HEK293 (cell line): ENCODE data around the gene LGR5.

Experiments
- ZNF16 ChIP-seq: fragments of 450-650 bp; formaldehyde crosslinking; IDR thresholded peaks from 2 replicates; pipeline ENCODE4 v1.5.1; 2016; ENCODE audit warnings: low read depth, missing biosample characterization, missing genetic modification characterization
- ZNF175 ChIP-seq: fragments of 450-650 bp; formaldehyde crosslinking; IDR thresholded peaks from 2 replicates; pipeline ENCODE4 v1.5.1; 2016; ENCODE audit warnings: missing biosample characterization, missing genetic modification characterization
- ZNF184 ChIP-seq: fragments of 450-650 bp; IDR thresholded peaks from 2 replicates; pipeline ENCODE4 v1.5.1; 2018; ENCODE audit warnings: missing biosample characterization, mild to moderate bottlenecking, missing genetic modification characterization
- ZNF223 ChIP-seq: fragments of 450-650 bp; formaldehyde crosslinking; IDR thresholded peaks from 2 replicates; pipeline ENCODE4 v1.5.1; 2016; ENCODE audit warnings: missing biosample characterization, missing genetic modification characterization
- ZNF350 ChIP-seq: fragments of 450-650 bp; formaldehyde crosslinking; IDR thresholded peaks from 2 replicates; pipeline ENCODE4 v1.5.0; 2017; ENCODE audit warnings: missing biosample characterization, mild to moderate bottlenecking, missing genetic modification characterization
- ZNF510 ChIP-seq: fragments of 450-650 bp; formaldehyde crosslinking; IDR thresholded peaks from 2 replicates; pipeline ENCODE4 v1.5.1; 2018; ENCODE audit warnings: mild to moderate bottlenecking, missing genetic modification characterization, missing biosample characterization; ENCODE audit not compliant: insufficient replicate concordance
- ZNF544 ChIP-seq: fragments of 450-650 bp; formaldehyde crosslinking; IDR thresholded peaks from 2 replicates; pipeline ENCODE4 v1.5.0; 2017; ENCODE audit warnings: missing biosample characterization, missing genetic modification characterization
- ZNF549 ChIP-seq: fragments of 450-650 bp; IDR thresholded peaks from 2 replicates; pipeline ENCODE4 v1.5.1; 2018; ENCODE audit warnings: missing biosample characterization, missing genetic modification characterization, mild to moderate bottlenecking, inconsistent platforms, moderate library complexity
- ZNF596 ChIP-seq: fragments of 450-650 bp; IDR thresholded peaks from 2 replicates; pipeline ENCODE4 v1.5.0; 2018; ENCODE audit warnings: missing biosample characterization, mild to moderate bottlenecking, missing genetic modification characterization, moderate library complexity
- ZNF623 ChIP-seq: fragments of 450-650 bp; formaldehyde crosslinking; IDR thresholded peaks from 2 replicates; pipeline ENCODE4 v1.5.1; 2016; ENCODE audit warnings: missing biosample characterization, missing genetic modification characterization
- ZNF677 ChIP-seq: fragments of 450-650 bp; IDR thresholded peaks from 2 replicates; pipeline ENCODE4 v1.5.0; 2018; ENCODE audit warnings: missing biosample characterization, mild to moderate bottlenecking, missing genetic modification characterization, moderate library complexity
- ZNF76 ChIP-seq: fragments of 450-650 bp; formaldehyde crosslinking; IDR thresholded peaks from 2 replicates; pipeline ENCODE4; 2016; ENCODE audit warnings: low read depth, missing biosample characterization, missing genetic modification characterization, borderline replicate concordance
- TF ChIP-seq, protein P1 (sequence below): fragments of 450-650 bp; formaldehyde crosslinking; IDR thresholded peaks from 2 replicates; pipeline ENCODE4 v1.5.1; 2016; ENCODE audit warnings: missing biosample characterization, missing genetic modification characterization, borderline replicate concordance
- TF ChIP-seq, protein P2 (sequence below): fragments of 450-650 bp; formaldehyde crosslinking; IDR thresholded peaks from 2 replicates; pipeline ENCODE4 v1.5.1; 2017; ENCODE audit warnings: missing biosample characterization, missing genetic modification characterization
- TF ChIP-seq, protein P3 (sequence below): fragments of 450-650 bp; IDR thresholded peaks from 2 replicates; pipeline ENCODE4 v1.5.1; 2018; ENCODE audit warnings: missing biosample characterization, mild to moderate bottlenecking, missing genetic modification characterization
- TF ChIP-seq, protein P4 (sequence below): fragments of 450-650 bp; formaldehyde crosslinking; IDR thresholded peaks from 2 replicates; pipeline ENCODE4 v1.5.1; 2016; ENCODE audit warnings: missing biosample characterization, missing genetic modification characterization
- TF ChIP-seq, protein P5 (sequence below): fragments of 450-650 bp; formaldehyde crosslinking; IDR thresholded peaks from 2 replicates; pipeline ENCODE4 v1.5.1; 2017; ENCODE audit warnings: missing biosample characterization, mild to moderate bottlenecking, missing genetic modification characterization, moderate library complexity
- TF ChIP-seq, protein P6 (sequence below): fragments of 450-650 bp; formaldehyde crosslinking; IDR thresholded peaks from 2 replicates; pipeline ENCODE4 v1.5.1; 2017; ENCODE audit warnings: missing biosample characterization, missing genetic modification characterization
- TF ChIP-seq, protein P7 (sequence below): fragments of 450-650 bp; formaldehyde crosslinking; conservative IDR thresholded peaks from 2 replicates; pipeline ENCODE4 v1.5.1; 2016; ENCODE audit warnings: low read depth, missing biosample characterization, missing genetic modification characterization
- TF ChIP-seq, protein P8 (sequence below): fragments of 450-650 bp; formaldehyde crosslinking; IDR thresholded peaks from 2 replicates; pipeline ENCODE4 v1.5.1; 2016; ENCODE audit warnings: missing biosample characterization, missing genetic modification characterization
- TF ChIP-seq, protein P9 (sequence below): fragments of 450-650 bp; formaldehyde crosslinking; IDR thresholded peaks from 2 replicates; pipeline ENCODE4 v1.5.1; 2016; ENCODE audit warnings: missing biosample characterization, missing genetic modification characterization

The LGR5 gene

DNA sequence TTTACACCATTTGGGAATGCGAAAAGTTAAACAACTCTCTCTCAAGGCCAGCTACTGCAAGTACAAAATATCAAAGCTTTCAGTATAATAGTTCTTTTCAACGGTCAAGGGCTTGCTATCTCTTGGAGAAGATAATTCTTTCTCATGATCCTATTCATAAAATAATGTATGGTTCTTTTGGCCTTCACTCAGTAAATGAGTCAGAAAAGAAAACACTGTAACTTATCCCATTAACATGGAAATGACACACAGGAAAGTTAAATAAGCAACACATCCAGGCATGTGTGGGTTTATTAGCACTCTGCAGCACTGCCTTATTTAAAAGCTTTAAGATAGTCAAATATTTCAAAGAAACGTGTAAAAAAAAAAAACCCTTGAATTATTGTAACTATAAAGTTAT lies 187.2 kb downstream of the LGR5 start (continued):
- TF ChIP-seq, protein P1, sequence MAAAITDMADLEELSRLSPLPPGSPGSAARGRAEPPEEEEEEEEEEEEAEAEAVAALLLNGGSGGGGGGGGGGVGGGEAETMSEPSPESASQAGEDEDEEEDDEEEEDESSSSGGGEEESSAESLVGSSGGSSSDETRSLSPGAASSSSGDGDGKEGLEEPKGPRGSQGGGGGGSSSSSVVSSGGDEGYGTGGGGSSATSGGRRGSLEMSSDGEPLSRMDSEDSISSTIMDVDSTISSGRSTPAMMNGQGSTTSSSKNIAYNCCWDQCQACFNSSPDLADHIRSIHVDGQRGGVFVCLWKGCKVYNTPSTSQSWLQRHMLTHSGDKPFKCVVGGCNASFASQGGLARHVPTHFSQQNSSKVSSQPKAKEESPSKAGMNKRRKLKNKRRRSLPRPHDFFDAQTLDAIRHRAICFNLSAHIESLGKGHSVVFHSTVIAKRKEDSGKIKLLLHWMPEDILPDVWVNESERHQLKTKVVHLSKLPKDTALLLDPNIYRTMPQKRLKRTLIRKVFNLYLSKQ, result no peak
- TF ChIP-seq, protein P2, sequence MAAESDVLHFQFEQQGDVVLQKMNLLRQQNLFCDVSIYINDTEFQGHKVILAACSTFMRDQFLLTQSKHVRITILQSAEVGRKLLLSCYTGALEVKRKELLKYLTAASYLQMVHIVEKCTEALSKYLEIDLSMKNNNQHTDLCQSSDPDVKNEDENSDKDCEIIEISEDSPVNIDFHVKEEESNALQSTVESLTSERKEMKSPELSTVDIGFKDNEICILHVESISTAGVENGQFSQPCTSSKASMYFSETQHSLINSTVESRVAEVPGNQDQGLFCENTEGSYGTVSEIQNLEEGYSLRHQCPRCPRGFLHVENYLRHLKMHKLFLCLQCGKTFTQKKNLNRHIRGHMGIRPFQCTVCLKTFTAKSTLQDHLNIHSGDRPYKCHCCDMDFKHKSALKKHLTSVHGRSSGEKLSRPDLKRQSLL, result no peak
- TF ChIP-seq ZNF16 (no peak), ZNF350 (no peak), ZNF677 (no peak), ZNF544 (tag by site-specific recombination) (no peak), ZNF184 (no peak), ZNF223 (no peak), ZNF76 (tag by site-specific recombination) (no peak), ZNF596 (peak; percentile 54; the same call in 1 of the 2 replicates), ZNF623 (tag by site-specific recombination) (no peak), ZNF549 (tag by site-specific recombination) (no peak), ZNF175 (tag by site-specific recombination) (no peak), ZNF510 (no peak)
- TF ChIP-seq, protein P3, sequence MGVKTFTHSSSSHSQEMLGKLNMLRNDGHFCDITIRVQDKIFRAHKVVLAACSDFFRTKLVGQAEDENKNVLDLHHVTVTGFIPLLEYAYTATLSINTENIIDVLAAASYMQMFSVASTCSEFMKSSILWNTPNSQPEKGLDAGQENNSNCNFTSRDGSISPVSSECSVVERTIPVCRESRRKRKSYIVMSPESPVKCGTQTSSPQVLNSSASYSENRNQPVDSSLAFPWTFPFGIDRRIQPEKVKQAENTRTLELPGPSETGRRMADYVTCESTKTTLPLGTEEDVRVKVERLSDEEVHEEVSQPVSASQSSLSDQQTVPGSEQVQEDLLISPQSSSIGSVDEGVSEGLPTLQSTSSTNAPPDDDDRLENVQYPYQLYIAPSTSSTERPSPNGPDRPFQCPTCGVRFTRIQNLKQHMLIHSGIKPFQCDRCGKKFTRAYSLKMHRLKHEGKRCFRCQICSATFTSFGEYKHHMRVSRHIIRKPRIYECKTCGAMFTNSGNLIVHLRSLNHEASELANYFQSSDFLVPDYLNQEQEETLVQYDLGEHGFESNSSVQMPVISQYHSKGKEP (tag by site-specific recombination), result peak; percentile 88
- TF ChIP-seq, protein P4, sequence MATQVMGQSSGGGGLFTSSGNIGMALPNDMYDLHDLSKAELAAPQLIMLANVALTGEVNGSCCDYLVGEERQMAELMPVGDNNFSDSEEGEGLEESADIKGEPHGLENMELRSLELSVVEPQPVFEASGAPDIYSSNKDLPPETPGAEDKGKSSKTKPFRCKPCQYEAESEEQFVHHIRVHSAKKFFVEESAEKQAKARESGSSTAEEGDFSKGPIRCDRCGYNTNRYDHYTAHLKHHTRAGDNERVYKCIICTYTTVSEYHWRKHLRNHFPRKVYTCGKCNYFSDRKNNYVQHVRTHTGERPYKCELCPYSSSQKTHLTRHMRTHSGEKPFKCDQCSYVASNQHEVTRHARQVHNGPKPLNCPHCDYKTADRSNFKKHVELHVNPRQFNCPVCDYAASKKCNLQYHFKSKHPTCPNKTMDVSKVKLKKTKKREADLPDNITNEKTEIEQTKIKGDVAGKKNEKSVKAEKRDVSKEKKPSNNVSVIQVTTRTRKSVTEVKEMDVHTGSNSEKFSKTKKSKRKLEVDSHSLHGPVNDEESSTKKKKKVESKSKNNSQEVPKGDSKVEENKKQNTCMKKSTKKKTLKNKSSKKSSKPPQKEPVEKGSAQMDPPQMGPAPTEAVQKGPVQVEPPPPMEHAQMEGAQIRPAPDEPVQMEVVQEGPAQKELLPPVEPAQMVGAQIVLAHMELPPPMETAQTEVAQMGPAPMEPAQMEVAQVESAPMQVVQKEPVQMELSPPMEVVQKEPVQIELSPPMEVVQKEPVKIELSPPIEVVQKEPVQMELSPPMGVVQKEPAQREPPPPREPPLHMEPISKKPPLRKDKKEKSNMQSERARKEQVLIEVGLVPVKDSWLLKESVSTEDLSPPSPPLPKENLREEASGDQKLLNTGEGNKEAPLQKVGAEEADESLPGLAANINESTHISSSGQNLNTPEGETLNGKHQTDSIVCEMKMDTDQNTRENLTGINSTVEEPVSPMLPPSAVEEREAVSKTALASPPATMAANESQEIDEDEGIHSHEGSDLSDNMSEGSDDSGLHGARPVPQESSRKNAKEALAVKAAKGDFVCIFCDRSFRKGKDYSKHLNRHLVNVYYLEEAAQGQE, result no peak
- TF ChIP-seq, protein P5, sequence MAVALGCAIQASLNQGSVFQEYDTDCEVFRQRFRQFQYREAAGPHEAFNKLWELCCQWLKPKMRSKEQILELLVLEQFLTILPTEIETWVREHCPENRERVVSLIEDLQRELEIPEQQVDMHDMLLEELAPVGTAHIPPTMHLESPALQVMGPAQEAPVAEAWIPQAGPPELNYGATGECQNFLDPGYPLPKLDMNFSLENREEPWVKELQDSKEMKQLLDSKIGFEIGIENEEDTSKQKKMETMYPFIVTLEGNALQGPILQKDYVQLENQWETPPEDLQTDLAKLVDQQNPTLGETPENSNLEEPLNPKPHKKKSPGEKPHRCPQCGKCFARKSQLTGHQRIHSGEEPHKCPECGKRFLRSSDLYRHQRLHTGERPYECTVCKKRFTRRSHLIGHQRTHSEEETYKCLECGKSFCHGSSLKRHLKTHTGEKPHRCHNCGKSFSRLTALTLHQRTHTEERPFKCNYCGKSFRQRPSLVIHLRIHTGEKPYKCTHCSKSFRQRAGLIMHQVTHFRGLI (tag by site-specific recombination), result no peak; the same call in 1 of the 2 replicates
- TF ChIP-seq, protein P6, sequence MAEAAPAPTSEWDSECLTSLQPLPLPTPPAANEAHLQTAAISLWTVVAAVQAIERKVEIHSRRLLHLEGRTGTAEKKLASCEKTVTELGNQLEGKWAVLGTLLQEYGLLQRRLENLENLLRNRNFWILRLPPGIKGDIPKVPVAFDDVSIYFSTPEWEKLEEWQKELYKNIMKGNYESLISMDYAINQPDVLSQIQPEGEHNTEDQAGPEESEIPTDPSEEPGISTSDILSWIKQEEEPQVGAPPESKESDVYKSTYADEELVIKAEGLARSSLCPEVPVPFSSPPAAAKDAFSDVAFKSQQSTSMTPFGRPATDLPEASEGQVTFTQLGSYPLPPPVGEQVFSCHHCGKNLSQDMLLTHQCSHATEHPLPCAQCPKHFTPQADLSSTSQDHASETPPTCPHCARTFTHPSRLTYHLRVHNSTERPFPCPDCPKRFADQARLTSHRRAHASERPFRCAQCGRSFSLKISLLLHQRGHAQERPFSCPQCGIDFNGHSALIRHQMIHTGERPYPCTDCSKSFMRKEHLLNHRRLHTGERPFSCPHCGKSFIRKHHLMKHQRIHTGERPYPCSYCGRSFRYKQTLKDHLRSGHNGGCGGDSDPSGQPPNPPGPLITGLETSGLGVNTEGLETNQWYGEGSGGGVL, result no peak
- TF ChIP-seq, protein P7, sequence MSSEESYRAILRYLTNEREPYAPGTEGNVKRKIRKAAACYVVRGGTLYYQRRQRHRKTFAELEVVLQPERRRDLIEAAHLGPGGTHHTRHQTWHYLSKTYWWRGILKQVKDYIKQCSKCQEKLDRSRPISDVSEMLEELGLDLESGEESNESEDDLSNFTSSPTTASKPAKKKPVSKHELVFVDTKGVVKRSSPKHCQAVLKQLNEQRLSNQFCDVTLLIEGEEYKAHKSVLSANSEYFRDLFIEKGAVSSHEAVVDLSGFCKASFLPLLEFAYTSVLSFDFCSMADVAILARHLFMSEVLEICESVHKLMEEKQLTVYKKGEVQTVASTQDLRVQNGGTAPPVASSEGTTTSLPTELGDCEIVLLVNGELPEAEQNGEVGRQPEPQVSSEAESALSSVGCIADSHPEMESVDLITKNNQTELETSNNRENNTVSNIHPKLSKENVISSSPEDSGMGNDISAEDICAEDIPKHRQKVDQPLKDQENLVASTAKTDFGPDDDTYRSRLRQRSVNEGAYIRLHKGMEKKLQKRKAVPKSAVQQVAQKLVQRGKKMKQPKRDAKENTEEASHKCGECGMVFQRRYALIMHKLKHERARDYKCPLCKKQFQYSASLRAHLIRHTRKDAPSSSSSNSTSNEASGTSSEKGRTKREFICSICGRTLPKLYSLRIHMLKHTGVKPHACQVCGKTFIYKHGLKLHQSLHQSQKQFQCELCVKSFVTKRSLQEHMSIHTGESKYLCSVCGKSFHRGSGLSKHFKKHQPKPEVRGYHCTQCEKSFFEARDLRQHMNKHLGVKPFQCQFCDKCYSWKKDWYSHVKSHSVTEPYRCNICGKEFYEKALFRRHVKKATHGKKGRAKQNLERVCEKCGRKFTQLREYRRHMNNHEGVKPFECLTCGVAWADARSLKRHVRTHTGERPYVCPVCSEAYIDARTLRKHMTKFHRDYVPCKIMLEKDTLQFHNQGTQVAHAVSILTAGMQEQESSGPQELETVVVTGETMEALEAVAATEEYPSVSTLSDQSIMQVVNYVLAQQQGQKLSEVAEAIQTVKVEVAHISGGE, result no peak
- TF ChIP-seq, protein P8, sequence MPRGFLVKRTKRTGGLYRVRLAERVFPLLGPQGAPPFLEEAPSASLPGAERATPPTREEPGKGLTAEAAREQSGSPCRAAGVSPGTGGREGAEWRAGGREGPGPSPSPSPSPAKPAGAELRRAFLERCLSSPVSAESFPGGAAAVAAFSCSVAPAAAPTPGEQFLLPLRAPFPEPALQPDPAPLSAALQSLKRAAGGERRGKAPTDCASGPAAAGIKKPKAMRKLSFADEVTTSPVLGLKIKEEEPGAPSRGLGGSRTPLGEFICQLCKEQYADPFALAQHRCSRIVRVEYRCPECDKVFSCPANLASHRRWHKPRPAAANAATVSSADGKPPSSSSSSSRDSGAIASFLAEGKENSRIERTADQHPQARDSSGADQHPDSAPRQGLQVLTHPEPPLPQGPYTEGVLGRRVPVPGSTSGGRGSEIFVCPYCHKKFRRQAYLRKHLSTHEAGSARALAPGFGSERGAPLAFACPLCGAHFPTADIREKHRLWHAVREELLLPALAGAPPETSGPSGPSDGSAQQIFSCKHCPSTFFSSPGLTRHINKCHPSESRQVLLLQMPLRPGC, result peak; percentile 82
- TF ChIP-seq, protein P9, sequence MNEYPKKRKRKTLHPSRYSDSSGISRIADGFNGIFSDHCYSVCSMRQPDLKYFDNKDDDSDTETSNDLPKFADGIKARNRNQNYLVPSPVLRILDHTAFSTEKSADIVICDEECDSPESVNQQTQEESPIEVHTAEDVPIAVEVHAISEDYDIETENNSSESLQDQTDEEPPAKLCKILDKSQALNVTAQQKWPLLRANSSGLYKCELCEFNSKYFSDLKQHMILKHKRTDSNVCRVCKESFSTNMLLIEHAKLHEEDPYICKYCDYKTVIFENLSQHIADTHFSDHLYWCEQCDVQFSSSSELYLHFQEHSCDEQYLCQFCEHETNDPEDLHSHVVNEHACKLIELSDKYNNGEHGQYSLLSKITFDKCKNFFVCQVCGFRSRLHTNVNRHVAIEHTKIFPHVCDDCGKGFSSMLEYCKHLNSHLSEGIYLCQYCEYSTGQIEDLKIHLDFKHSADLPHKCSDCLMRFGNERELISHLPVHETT (tag by site-specific recombination), result peak; percentile 55; the same call in 1 of the 2 replicates
